Measurements from ENCODE around the gene FBXO41.

The FBXO41 gene

DNA sequence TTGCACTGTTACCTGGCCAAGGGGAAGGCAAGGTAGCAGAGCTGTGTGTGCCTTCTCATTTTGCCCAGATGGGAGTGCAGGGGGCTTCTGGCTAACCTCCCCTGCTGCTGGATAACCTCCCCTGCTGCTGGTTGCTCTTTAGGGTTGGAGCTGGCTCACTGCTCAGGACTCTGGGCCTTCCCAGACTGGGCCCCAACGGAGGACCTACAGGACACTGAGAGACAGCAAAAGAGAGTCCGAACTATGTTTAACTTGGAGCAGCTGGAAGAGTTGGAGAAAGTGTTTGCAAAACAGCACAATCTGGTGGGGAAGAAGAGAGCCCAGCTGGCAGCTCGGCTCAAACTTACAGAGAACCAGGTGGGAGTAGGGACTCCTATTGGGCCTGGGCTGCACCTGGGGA, 76.0 kb downstream of the FBXO41 start:
- no peak for DNase-seq

- DNase-seq = no peak
Observed at GRCh38 chr2:73205611-73206010, 78.7 kb downstream of the FBXO41 start.

Measured in NCI-H2171 treated with DMSO at 0.1 percent for 48 hours (cell line).